Liver (tissue), 9 donors: Measurements from ENCODE around the gene OTOP2. TPM values are rescaled to one million over a fixed set of nuclear protein-coding genes. Genes with fewer than 3 reads are reported as not detected.

Experiments used
- DNase-seq: peaks from one replicate; pipeline ENCODE4 v3.0.0-alpha.2; 2017; ENCODE audit warnings: low spot score
- H3K27ac ChIP-seq, 2 donors: one replicate each; pipeline ENCODE4 v1.7.0; 2013; ENCODE audit warnings: inconsistent platforms in 2 of 2, low read length in 2 of 2, control low read depth in 1 of 2, low read depth in 1 of 2, mild to moderate bottlenecking in 1 of 2
- H3K27me3 ChIP-seq, 4 donors: one replicate each; pipeline versions ENCODE4 v1.6.1 to v1.7.0; 2013; ENCODE audit warnings: low read length in 3 of 4, inconsistent platforms in 1 of 4, mild to moderate bottlenecking in 1 of 4, moderate library complexity in 1 of 4; ENCODE audit not compliant: control insufficient read depth in 4 of 4, insufficient read depth in 4 of 4
- H3K36me3 ChIP-seq, 4 donors: one replicate each; pipeline versions ENCODE4 v1.6.1 to v1.7.0; 2013; ENCODE audit warnings: low read length in 3 of 4, mild to moderate bottlenecking in 3 of 4, low read depth in 1 of 4, moderate library complexity in 1 of 4; ENCODE audit not compliant: control insufficient read depth in 4 of 4, insufficient read depth in 3 of 4
- H3K4me1 ChIP-seq, 4 donors: one replicate each; pipeline versions ENCODE4 v1.6.1 to v1.7.0; 2013; ENCODE audit warnings: low read length in 3 of 4, mild to moderate bottlenecking in 3 of 4, moderate library complexity in 1 of 4; ENCODE audit not compliant: control insufficient read depth in 4 of 4, insufficient read depth in 4 of 4
- H3K4me3 ChIP-seq, 3 donors: one replicate each; pipeline versions ENCODE4 v1.6.1 to v1.7.0; 2013; ENCODE audit warnings: low read length in 3 of 3, control low read depth in 1 of 3, low read depth in 1 of 3, mild to moderate bottlenecking in 1 of 3
- H3K9ac ChIP-seq, 2 donors: one replicate each; pipeline ENCODE4 v1.7.0; 2013; ENCODE audit warnings: low read length in 2 of 2, mild to moderate bottlenecking in 2 of 2, moderate library complexity in 2 of 2, control low read depth in 1 of 2, low read depth in 1 of 2
- H3K9me3 ChIP-seq, 4 donors: one replicate each; pipeline versions ENCODE4 v1.6.1 to v1.7.0; 2013; ENCODE audit warnings: low read length in 3 of 4; ENCODE audit not compliant: control insufficient read depth in 4 of 4
- FOXA1 ChIP-seq: IDR thresholded peaks from 2 replicates; pipeline ENCODE4 v1.6.1; 2016; ENCODE audit warnings: antibody characterized with exemption
- FOXA2 ChIP-seq: IDR thresholded peaks from 2 replicates; pipeline ENCODE4 v1.6.1; 2016; ENCODE audit warnings: antibody characterized with exemption
- GABPA ChIP-seq, 2 donors: IDR thresholded peaks in 1 of 2; conservative IDR thresholded peaks in 1 of 2; 2 replicates each; pipeline ENCODE4 v1.6.1; 2016; ENCODE audit warnings: antibody characterized with exemption in 2 of 2, mild to moderate bottlenecking in 1 of 2, moderate library complexity in 1 of 2
- HNF4A ChIP-seq, 2 donors: conservative IDR thresholded peaks; 2 replicates each; pipeline ENCODE4 v1.6.1; 2016; ENCODE audit warnings: antibody characterized with exemption in 2 of 2, mild to moderate bottlenecking in 2 of 2
- RAD21 ChIP-seq, 2 donors: IDR thresholded peaks; 2 replicates each; pipeline ENCODE4 v1.6.1; 2016; ENCODE audit warnings: antibody characterized with exemption in 2 of 2, mild to moderate bottlenecking in 2 of 2
- RXRA ChIP-seq, 2 donors: IDR thresholded peaks; 2 replicates each; pipeline ENCODE4 v1.6.1; 2017 to 2018; ENCODE audit warnings: antibody characterized with exemption in 2 of 2, mild to moderate bottlenecking in 1 of 2
- SP1 ChIP-seq: IDR thresholded peaks from 2 replicates; pipeline ENCODE4 v1.6.1; 2018; ENCODE audit warnings: antibody characterized with exemption, mild to moderate bottlenecking
- TAF1 ChIP-seq: conservative IDR thresholded peaks from 2 replicates; pipeline ENCODE4 v1.6.1; 2016; ENCODE audit warnings: antibody characterized with exemption, mild to moderate bottlenecking
- YY1 ChIP-seq: IDR thresholded peaks from 2 replicates; pipeline ENCODE4 v1.6.1; 2016; ENCODE audit warnings: antibody characterized with exemption, mild to moderate bottlenecking
- WGBS: extraction: QIAGEN DNeasy Blood & Tissue Kit; methylation state at CpG from one replicate; pipeline ENCODE4 v1.1.7; 2013; 5-methylcytosine and 5-hydroxymethylcytosine counted together
- polyA plus RNA-seq, 2 donors: library from polyadenylated mRNA; stranded (reverse) in 1 of 2; unstranded in 1 of 2; fragments of 200-250 nt in 1 of 2; fragments of >200 nt in 1 of 2; fragmentation: Nextera tagmentation in 1 of 2; extraction: Ambion mirVana in 1 of 2; gene quantifications; one replicate each; pipeline versions ENCODE4 v1.2.1 to v1.2.3, GENCODE V29; 2013 to 2015
- total RNA-seq, 2 donors: library from RNA; depleted of rRNA; stranded (reverse); fragments of >200 nt; gene quantifications; one replicate each; pipeline ENCODE4 v1.2.3, GENCODE V29; 2014
- TF ChIP-seq, protein P1 (sequence below): IDR thresholded peaks from 2 replicates; pipeline ENCODE4 v1.6.1; 2016; ENCODE audit warnings: antibody characterized with exemption
- TF ChIP-seq, protein P2 (sequence below): IDR thresholded peaks from 2 replicates; pipeline ENCODE4 v1.6.1; 2016; ENCODE audit warnings: antibody characterized with exemption
- TF ChIP-seq, protein P3 (sequence below): IDR thresholded peaks from 2 replicates; pipeline ENCODE4 v1.6.1; 2016; ENCODE audit warnings: antibody characterized with exemption, mild to moderate bottlenecking
- TF ChIP-seq, protein P4 (sequence below): fragments of 150-350 bp; IDR thresholded peaks from 2 replicates; pipeline ENCODE4 v1.5.1; 2017; ENCODE audit warnings: improper control_type of control experiment, low read depth, low read length; ENCODE audit not compliant: missing input control
- donor health status: healthy.
- donor health status: healthy.
- donor health status: healthy.
- donor health status: healthy.
- donor health status: healthy.

Gene OTOP2
- total and polyA plus RNA-seq, 4 donors, result not detected

- Histone ChIP-seq H3K36me3 (no peaks in the 10 kb centered on the region), H3K9me3 (no peaks in the 10 kb centered on the region), H3K4me3 (no peak overlapping the region), H3K4me1 (no peaks in the 10 kb centered on the region), H3K27me3 (peaks cover 0 to 2% (median 0%) of the 10 kb centered on the region in 4 donors), H3K27ac (no peak overlapping the region), H3K9ac (no peak overlapping the region)
- no peak for TF ChIP-seq GABPA (IDR thresholded peaks at IDR 0.05 in 1 of 2, conservative IDR thresholded peaks at IDR 0.05 in 1 of 2)
- TF ChIP-seq FOXA1, result no peak
- TF ChIP-seq HNF4A (conservative IDR thresholded peaks at IDR 0.05), result no peak
- TF ChIP-seq, protein P1, sequence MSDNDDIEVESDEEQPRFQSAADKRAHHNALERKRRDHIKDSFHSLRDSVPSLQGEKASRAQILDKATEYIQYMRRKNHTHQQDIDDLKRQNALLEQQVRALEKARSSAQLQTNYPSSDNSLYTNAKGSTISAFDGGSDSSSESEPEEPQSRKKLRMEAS, result no peak
- TF ChIP-seq, protein P2, sequence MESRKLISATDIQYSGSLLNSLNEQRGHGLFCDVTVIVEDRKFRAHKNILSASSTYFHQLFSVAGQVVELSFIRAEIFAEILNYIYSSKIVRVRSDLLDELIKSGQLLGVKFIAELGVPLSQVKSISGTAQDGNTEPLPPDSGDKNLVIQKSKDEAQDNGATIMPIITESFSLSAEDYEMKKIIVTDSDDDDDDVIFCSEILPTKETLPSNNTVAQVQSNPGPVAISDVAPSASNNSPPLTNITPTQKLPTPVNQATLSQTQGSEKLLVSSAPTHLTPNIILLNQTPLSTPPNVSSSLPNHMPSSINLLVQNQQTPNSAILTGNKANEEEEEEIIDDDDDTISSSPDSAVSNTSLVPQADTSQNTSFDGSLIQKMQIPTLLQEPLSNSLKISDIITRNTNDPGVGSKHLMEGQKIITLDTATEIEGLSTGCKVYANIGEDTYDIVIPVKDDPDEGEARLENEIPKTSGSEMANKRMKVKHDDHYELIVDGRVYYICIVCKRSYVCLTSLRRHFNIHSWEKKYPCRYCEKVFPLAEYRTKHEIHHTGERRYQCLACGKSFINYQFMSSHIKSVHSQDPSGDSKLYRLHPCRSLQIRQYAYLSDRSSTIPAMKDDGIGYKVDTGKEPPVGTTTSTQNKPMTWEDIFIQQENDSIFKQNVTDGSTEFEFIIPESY, result no peak
- whole genome bisulfite sequencing, result 67% methylated on average over 10 of the region's 10 CpGs
- no peak for DNase-seq
Measured at GRCh38 chr17:74917430-74917829, 6.6 kb upstream of the OTOP2 start.

DNA sequence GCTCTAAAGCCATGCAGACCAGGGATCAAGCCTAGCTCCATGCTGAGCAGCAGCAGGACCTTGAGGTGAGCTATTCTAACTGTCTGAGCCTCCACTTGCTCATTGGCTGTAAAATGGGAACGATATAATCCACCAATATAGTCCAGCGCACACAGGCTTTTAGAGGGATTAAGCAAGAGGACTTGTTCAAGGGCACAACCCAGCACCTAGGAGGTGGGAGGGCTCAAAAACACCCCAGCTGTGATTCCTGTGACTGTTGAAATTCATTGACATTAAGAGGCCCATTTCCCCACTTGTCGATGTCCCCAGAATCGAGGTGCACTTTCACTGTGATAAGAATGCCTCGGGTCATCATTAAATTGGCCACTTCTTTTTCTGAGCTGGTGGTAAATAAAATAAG, 5.2 kb upstream of the OTOP2 start:
- DNase-seq, result no peak
- Histone ChIP-seq H3K9ac (no peak overlapping the region), H3K27ac (no peak overlapping the region), H3K9me3 (no peaks in the 10 kb centered on the region), H3K36me3 (no peaks in the 10 kb centered on the region), H3K4me3 (no peak overlapping the region), H3K4me1 (peaks cover under 1 to 8% (median 3%) of the 10 kb centered on the region in 4 donors), H3K27me3 (peaks cover 0 to 2% (median 1%) of the 10 kb centered on the region in 4 donors)
- TF ChIP-seq RXRA (IDR thresholded peaks at IDR 0.05) (no peak), TAF1 (no peak)
- TF ChIP-seq, protein P3, sequence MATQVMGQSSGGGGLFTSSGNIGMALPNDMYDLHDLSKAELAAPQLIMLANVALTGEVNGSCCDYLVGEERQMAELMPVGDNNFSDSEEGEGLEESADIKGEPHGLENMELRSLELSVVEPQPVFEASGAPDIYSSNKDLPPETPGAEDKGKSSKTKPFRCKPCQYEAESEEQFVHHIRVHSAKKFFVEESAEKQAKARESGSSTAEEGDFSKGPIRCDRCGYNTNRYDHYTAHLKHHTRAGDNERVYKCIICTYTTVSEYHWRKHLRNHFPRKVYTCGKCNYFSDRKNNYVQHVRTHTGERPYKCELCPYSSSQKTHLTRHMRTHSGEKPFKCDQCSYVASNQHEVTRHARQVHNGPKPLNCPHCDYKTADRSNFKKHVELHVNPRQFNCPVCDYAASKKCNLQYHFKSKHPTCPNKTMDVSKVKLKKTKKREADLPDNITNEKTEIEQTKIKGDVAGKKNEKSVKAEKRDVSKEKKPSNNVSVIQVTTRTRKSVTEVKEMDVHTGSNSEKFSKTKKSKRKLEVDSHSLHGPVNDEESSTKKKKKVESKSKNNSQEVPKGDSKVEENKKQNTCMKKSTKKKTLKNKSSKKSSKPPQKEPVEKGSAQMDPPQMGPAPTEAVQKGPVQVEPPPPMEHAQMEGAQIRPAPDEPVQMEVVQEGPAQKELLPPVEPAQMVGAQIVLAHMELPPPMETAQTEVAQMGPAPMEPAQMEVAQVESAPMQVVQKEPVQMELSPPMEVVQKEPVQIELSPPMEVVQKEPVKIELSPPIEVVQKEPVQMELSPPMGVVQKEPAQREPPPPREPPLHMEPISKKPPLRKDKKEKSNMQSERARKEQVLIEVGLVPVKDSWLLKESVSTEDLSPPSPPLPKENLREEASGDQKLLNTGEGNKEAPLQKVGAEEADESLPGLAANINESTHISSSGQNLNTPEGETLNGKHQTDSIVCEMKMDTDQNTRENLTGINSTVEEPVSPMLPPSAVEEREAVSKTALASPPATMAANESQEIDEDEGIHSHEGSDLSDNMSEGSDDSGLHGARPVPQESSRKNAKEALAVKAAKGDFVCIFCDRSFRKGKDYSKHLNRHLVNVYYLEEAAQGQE, result no peak
- 89% methylated on average over 5 of the region's 5 CpGs for WGBS

- no peaks in the 10 kb centered on the region for H3K36me3 ChIP-seq
- no peak overlapping the region for H3K4me3 ChIP-seq
- H3K9me3 ChIP-seq, result no peaks in the 10 kb centered on the region
- no peak for DNase-seq
- WGBS, result 63% methylated on average over 67 of the region's 67 CpGs
- TF ChIP-seq RAD21 (IDR thresholded peaks at IDR 0.05) (peak in 1 of 2 donors; percentile 69), FOXA2 (no peak), SP1 (no peak), YY1 (no peak)
- TF ChIP-seq, protein P4, sequence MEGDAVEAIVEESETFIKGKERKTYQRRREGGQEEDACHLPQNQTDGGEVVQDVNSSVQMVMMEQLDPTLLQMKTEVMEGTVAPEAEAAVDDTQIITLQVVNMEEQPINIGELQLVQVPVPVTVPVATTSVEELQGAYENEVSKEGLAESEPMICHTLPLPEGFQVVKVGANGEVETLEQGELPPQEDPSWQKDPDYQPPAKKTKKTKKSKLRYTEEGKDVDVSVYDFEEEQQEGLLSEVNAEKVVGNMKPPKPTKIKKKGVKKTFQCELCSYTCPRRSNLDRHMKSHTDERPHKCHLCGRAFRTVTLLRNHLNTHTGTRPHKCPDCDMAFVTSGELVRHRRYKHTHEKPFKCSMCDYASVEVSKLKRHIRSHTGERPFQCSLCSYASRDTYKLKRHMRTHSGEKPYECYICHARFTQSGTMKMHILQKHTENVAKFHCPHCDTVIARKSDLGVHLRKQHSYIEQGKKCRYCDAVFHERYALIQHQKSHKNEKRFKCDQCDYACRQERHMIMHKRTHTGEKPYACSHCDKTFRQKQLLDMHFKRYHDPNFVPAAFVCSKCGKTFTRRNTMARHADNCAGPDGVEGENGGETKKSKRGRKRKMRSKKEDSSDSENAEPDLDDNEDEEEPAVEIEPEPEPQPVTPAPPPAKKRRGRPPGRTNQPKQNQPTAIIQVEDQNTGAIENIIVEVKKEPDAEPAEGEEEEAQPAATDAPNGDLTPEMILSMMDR, result peak; percentile 14
- H3K9ac ChIP-seq, result no peak overlapping the region
- H3K4me1 ChIP-seq, result peaks cover 2 to 8% (median 6%) of the 10 kb centered on the region in 4 donors
- no peak overlapping the region for H3K27ac ChIP-seq
- H3K27me3 ChIP-seq, result peaks cover 0 to 4% (median 1%) of the 10 kb centered on the region in 4 donors
Measured at GRCh38 chr17:74919440-74920305, 4.4 kb upstream of the OTOP2 start.
